SK-N-SH (cell line): ENCODE measurements around the gene ANO3.

ENCODE experiments used
- CHD2 ChIP-seq: fragments of 150-350 bp; IDR thresholded peaks from 2 replicates; pipeline ENCODE4 v1.6.1; 2018; ENCODE audit warnings: low read length; ENCODE audit not compliant: partially characterized antibody
- POLR2AphosphoS5 ChIP-seq: IDR thresholded peaks from 2 replicates; pipeline ENCODE4 v1.6.1; 2012; ENCODE audit warnings: low read depth, low read length
- SIN3A ChIP-seq: IDR thresholded peaks from 2 replicates; pipeline ENCODE4 v1.6.1; 2012; ENCODE audit warnings: low read depth, mild to moderate bottlenecking, low read length, moderate library complexity, borderline replicate concordance
- TCF12 ChIP-seq: IDR thresholded peaks from 2 replicates; pipeline ENCODE4 v1.4.0; 2012
- TF ChIP-seq, protein P1 (sequence below): fragments of 200-600 bp; sonication (generic); IDR thresholded peaks from 2 replicates; pipeline ENCODE4 v1.6.1; 2017; ENCODE audit warnings: antibody characterized with exemption, mild to moderate bottlenecking, moderate library complexity
- TF ChIP-seq, protein P2 (sequence below): IDR thresholded peaks from 2 replicates; pipeline ENCODE4 v1.4.0; 2012; ENCODE audit warnings: low read depth
- TF ChIP-seq, protein P3 (sequence below): IDR thresholded peaks from 2 replicates; pipeline ENCODE4 v1.4.0; 2012; ENCODE audit warnings: low read depth, borderline replicate concordance
- TF ChIP-seq, protein P4 (sequence below): fragments of 150-350 bp; IDR thresholded peaks from 2 replicates; pipeline ENCODE4 v1.6.1; 2017; ENCODE audit warnings: antibody characterized with exemption, low read length, low read depth, borderline replicate concordance

DNA sequence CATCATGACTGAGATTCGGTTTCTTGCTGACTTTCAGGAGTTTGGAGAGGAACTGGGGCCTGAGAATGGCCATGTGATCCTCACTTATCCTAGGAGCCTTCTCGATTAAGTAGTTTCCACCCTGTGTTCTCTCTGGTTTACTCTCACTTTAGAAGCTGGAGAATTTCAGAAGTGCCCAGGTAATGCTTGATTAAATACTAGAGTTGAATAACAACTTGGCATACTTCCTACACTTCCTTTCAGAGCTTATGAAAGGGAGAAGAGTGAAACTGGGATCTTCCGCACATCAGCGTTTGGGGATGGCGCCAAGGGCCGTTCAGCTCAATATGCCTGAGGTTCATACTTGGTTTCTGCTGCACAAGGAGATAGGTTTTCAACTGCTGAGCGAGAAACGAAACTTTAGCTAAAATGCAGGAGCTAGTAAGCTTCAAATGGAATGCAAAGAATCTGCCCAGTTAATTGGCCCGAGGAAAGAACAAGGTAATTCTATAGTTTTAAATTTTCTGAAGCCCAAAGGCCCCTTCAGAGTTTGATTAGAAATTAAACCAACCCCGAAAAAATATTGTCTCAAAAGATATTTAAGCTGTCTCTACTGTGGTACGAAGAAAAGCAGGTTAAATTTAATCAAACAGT, 241.0 kb downstream of the ANO3 start:
- TF ChIP-seq, protein P1, sequence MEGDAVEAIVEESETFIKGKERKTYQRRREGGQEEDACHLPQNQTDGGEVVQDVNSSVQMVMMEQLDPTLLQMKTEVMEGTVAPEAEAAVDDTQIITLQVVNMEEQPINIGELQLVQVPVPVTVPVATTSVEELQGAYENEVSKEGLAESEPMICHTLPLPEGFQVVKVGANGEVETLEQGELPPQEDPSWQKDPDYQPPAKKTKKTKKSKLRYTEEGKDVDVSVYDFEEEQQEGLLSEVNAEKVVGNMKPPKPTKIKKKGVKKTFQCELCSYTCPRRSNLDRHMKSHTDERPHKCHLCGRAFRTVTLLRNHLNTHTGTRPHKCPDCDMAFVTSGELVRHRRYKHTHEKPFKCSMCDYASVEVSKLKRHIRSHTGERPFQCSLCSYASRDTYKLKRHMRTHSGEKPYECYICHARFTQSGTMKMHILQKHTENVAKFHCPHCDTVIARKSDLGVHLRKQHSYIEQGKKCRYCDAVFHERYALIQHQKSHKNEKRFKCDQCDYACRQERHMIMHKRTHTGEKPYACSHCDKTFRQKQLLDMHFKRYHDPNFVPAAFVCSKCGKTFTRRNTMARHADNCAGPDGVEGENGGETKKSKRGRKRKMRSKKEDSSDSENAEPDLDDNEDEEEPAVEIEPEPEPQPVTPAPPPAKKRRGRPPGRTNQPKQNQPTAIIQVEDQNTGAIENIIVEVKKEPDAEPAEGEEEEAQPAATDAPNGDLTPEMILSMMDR, result no peak
- no peak for TF ChIP-seq SIN3A
- TF ChIP-seq CHD2, result no peak
- TF ChIP-seq TCF12, result no peak
- TF ChIP-seq POLR2AphosphoS5, result no peak
- TF ChIP-seq, protein P2, sequence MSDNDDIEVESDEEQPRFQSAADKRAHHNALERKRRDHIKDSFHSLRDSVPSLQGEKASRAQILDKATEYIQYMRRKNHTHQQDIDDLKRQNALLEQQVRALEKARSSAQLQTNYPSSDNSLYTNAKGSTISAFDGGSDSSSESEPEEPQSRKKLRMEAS, result no peak
- TF ChIP-seq, protein P3, sequence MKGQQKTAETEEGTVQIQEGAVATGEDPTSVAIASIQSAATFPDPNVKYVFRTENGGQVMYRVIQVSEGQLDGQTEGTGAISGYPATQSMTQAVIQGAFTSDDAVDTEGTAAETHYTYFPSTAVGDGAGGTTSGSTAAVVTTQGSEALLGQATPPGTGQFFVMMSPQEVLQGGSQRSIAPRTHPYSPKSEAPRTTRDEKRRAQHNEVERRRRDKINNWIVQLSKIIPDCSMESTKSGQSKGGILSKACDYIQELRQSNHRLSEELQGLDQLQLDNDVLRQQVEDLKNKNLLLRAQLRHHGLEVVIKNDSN, result no peak
- TF ChIP-seq, protein P4, sequence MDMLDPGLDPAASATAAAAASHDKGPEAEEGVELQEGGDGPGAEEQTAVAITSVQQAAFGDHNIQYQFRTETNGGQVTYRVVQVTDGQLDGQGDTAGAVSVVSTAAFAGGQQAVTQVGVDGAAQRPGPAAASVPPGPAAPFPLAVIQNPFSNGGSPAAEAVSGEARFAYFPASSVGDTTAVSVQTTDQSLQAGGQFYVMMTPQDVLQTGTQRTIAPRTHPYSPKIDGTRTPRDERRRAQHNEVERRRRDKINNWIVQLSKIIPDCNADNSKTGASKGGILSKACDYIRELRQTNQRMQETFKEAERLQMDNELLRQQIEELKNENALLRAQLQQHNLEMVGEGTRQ, result no peak
